CD4-positive, CD25-positive, alpha-beta regulatory T cell (primary cell): ENCODE measurements around the gene TMEM191B. TPM values are rescaled to one million over a fixed set of nuclear protein-coding genes. Genes with fewer than 3 reads are reported as not detected.
"Not testable (repeated sequence)": the region's sequence is repeated elsewhere in the genome, so short reads cannot be mapped to it uniquely, and the experiment has no call there.

Experiments used
- ATAC-seq, 2 donors: fragments of 150-1000 bp; cut with Tn5 transposase; one replicate each; pipeline ENCODE4 v1.10.0; 2021; ENCODE audit warnings: low read depth in 2 of 2, moderate number of reproducible peaks in 2 of 2, moderate library complexity in 1 of 2
- DNase-seq, 3 donors: peaks; one replicate each; pipeline versions ENCODE4 v3.0.0 to v3.0.0-alpha.2; 2012 to 2022; ENCODE audit warnings: mixed read lengths in 1 of 3
- H3K27ac ChIP-seq: one replicate; pipeline ENCODE4 v1.7.0; 2013; ENCODE audit warnings: mild to moderate bottlenecking, low read length; ENCODE audit not compliant: insufficient read depth, poor library complexity, severe bottlenecking
- H3K27me3 ChIP-seq: one replicate; pipeline ENCODE4 v1.7.0; 2013; ENCODE audit warnings: low read length; ENCODE audit not compliant: control insufficient read depth, insufficient read depth
- H3K36me3 ChIP-seq: one replicate; pipeline ENCODE4 v1.7.0; 2013; ENCODE audit warnings: mild to moderate bottlenecking, low read length, moderate library complexity; ENCODE audit not compliant: control insufficient read depth, insufficient read depth
- H3K4me1 ChIP-seq: 2 replicates; pipeline ENCODE4 v1.7.0; 2013; ENCODE audit warnings: mild to moderate bottlenecking, low read length; ENCODE audit not compliant: insufficient read depth, control insufficient read depth, poor library complexity, severe bottlenecking
- H3K4me3 ChIP-seq: one replicate; pipeline ENCODE4 v1.7.0; 2013; ENCODE audit warnings: low read depth, mild to moderate bottlenecking, low read length, moderate library complexity
- H3K9me3 ChIP-seq, 2 experiments: 1 replicate in 1 of 2; 2 replicates in 1 of 2; pipeline ENCODE4 v1.7.0; 2013; ENCODE audit warnings: low read length in 2 of 2, mild to moderate bottlenecking in 1 of 2, moderate library complexity in 1 of 2; ENCODE audit not compliant: control insufficient read depth in 2 of 2
- H3K27ac Mint-ChIP-seq, 3 donors: one replicate each; pipeline ENCODE4 v1.8.0; 2020 to 2022; ENCODE audit warnings: mild to moderate bottlenecking in 3 of 3, mixed read lengths in 3 of 3, moderate library complexity in 2 of 3
- H3K27me3 Mint-ChIP-seq: one replicate; pipeline ENCODE4 v1.8.0; 2022; ENCODE audit warnings: mild to moderate bottlenecking, mixed read lengths
- H3K36me3 Mint-ChIP-seq: one replicate; pipeline ENCODE4 v1.8.0; 2020; ENCODE audit warnings: mixed read lengths
- H3K4me1 Mint-ChIP-seq, 4 donors: one replicate each; pipeline ENCODE4 v1.8.0; 2020 to 2022; ENCODE audit warnings: mixed read lengths in 4 of 4, mild to moderate bottlenecking in 1 of 4
- H3K4me3 Mint-ChIP-seq, 4 donors: one replicate each; pipeline ENCODE4 v1.8.0; 2020 to 2022; ENCODE audit warnings: mild to moderate bottlenecking in 4 of 4, mixed read lengths in 4 of 4, moderate library complexity in 3 of 4
- H3K9me3 Mint-ChIP-seq, 7 donors: one replicate each; pipeline ENCODE4 v1.8.0; 2020 to 2022; ENCODE audit warnings: mixed read lengths in 7 of 7, mild to moderate bottlenecking in 3 of 7, moderate library complexity in 2 of 7
- polyA plus RNA-seq, 4 donors: library from polyadenylated mRNA; unstranded; fragments of 300-500 nt; fragmentation: Illumina TruSeq; gene quantifications; one replicate each; pipeline ENCODE4 v1.2.3, GENCODE V29; 2021
- total RNA-seq: library from RNA; stranded (reverse); gene quantifications from one replicate; pipeline ENCODE4 v1.2.3, GENCODE V29; 2022

Gene TMEM191B
- 3.5 TPM for total RNA-seq
- polyA plus RNA-seq: 1 to 10 TPM in 1 of 4 donors, under 1 TPM in 3; 0.52 to 1.3 (median 0.70) TPM

GRCh38 chr22:18527752-18528596, at the start of gene TMEM191B:
TMEM191B (plus strand) TSS chr22:18527802; CDS start chr22:18527981, 179 bp downstream.
- H3K9me3 ChIP-seq, H3K9me3 Mint-ChIP-seq, H3K4me1 Mint-ChIP-seq, H3K36me3 ChIP-seq, H3K36me3 Mint-ChIP-seq, H3K4me3 Mint-ChIP-seq, H3K27me3 Mint-ChIP-seq, H3K4me1 ChIP-seq, DNase-seq, H3K27ac Mint-ChIP-seq, H3K27ac ChIP-seq, H3K27me3 ChIP-seq, H3K4me3 ChIP-seq: not testable (repeated sequence)
- ATAC-seq: peak; percentile 0 to 6

GRCh38 chr22:18496227-18496626, 31.4 kb upstream of the TMEM191B start:
- H3K4me1 Mint-ChIP-seq, ATAC-seq: not testable (repeated sequence)

GRCh38 chr22:18511327-18511726, 16.3 kb upstream of the TMEM191B start:
- not testable (repeated sequence) for H3K27me3 ChIP-seq, H3K4me3 ChIP-seq, H3K27ac ChIP-seq, H3K4me1 ChIP-seq, H3K36me3 ChIP-seq, H3K9me3 Mint-ChIP-seq, ATAC-seq, H3K27me3 Mint-ChIP-seq, H3K9me3 ChIP-seq, H3K4me3 Mint-ChIP-seq, H3K36me3 Mint-ChIP-seq, H3K27ac Mint-ChIP-seq, H3K4me1 Mint-ChIP-seq, DNase-seq

More at GRCh38 chr22:18496227-18496626, 31.4 kb upstream of the TMEM191B start:
- H3K4me3 Mint-ChIP-seq, H3K9me3 ChIP-seq, H3K27ac Mint-ChIP-seq, H3K27ac ChIP-seq, H3K4me1 ChIP-seq, H3K4me3 ChIP-seq, H3K36me3 Mint-ChIP-seq, H3K27me3 ChIP-seq, DNase-seq, H3K36me3 ChIP-seq, H3K9me3 Mint-ChIP-seq, H3K27me3 Mint-ChIP-seq: not testable (repeated sequence)

GRCh38 chr22:18512378-18512777, 15.2 kb upstream of the TMEM191B start:
- H3K27me3 Mint-ChIP-seq, H3K27me3 ChIP-seq, H3K4me1 Mint-ChIP-seq, H3K4me1 ChIP-seq, ATAC-seq, H3K4me3 ChIP-seq, H3K36me3 Mint-ChIP-seq, DNase-seq, H3K27ac ChIP-seq, H3K36me3 ChIP-seq, H3K4me3 Mint-ChIP-seq, H3K9me3 Mint-ChIP-seq, H3K9me3 ChIP-seq, H3K27ac Mint-ChIP-seq: not testable (repeated sequence)

- ATAC-seq, H3K27ac ChIP-seq, H3K4me1 ChIP-seq, H3K4me1 Mint-ChIP-seq, H3K4me3 Mint-ChIP-seq, H3K36me3 ChIP-seq, H3K9me3 ChIP-seq, DNase-seq, H3K4me3 ChIP-seq, H3K9me3 Mint-ChIP-seq, H3K27me3 ChIP-seq, H3K27ac Mint-ChIP-seq, H3K36me3 Mint-ChIP-seq, H3K27me3 Mint-ChIP-seq: not testable (repeated sequence)
These were observed 14.1 kb upstream of the TMEM191B start for GRCh38 chr22:18513454-18513853.

GRCh38 chr22:18518061-18518460, 9.5 kb upstream of the TMEM191B start, which contains the start of gene GGTLC3:
GGTLC3 (minus strand) TSS chr22:18518161; CDS start chr22:18517897, 264 bp downstream.
- H3K9me3 ChIP-seq, H3K9me3 Mint-ChIP-seq, DNase-seq, H3K4me1 Mint-ChIP-seq, ATAC-seq, H3K4me3 ChIP-seq, H3K27ac Mint-ChIP-seq, H3K36me3 Mint-ChIP-seq, H3K27me3 ChIP-seq, H3K36me3 ChIP-seq, H3K27ac ChIP-seq, H3K27me3 Mint-ChIP-seq, H3K4me1 ChIP-seq, H3K4me3 Mint-ChIP-seq: not testable (repeated sequence)

- not testable (repeated sequence) for H3K4me1 Mint-ChIP-seq, H3K27ac ChIP-seq, H3K27me3 Mint-ChIP-seq, H3K27ac Mint-ChIP-seq, H3K4me1 ChIP-seq, H3K4me3 Mint-ChIP-seq, H3K27me3 ChIP-seq, H3K9me3 Mint-ChIP-seq, H3K9me3 ChIP-seq, H3K4me3 ChIP-seq, DNase-seq, ATAC-seq, H3K36me3 Mint-ChIP-seq, H3K36me3 ChIP-seq
These were observed 4.8 kb upstream of the TMEM191B start for GRCh38 chr22:18522762-18523161.

GRCh38 chr22:18523328-18523727, 4.3 kb upstream of the TMEM191B start:
- not testable (repeated sequence) for H3K9me3 ChIP-seq, H3K4me3 Mint-ChIP-seq, DNase-seq, H3K27ac Mint-ChIP-seq, ATAC-seq, H3K4me1 Mint-ChIP-seq, H3K27me3 ChIP-seq, H3K36me3 Mint-ChIP-seq, H3K27ac ChIP-seq, H3K27me3 Mint-ChIP-seq, H3K36me3 ChIP-seq, H3K9me3 Mint-ChIP-seq, H3K4me1 ChIP-seq, H3K4me3 ChIP-seq
